Neural progenitor cell (in vitro differentiated cells): ENCODE results near the gene NUCB1. TPM values are rescaled to one million over a fixed set of nuclear protein-coding genes. Genes with fewer than 3 reads are reported as not detected.

Experiments used
- DNase-seq: peaks from one replicate; pipeline ENCODE4 v3.0.0-alpha.2; 2016; ENCODE audit warnings: low spot score
- H2AFZ ChIP-seq: fragments of 200-600 bp; sonication (generic); replicated peaks from 2 replicates; pipeline ENCODE4 v1.6.1; 2016; ENCODE audit warnings: antibody characterized with exemption
- H3F3A ChIP-seq: fragments of 200-600 bp; sonication (generic); 2 replicates; pipeline ENCODE4 v1.6.1; 2016; ENCODE audit warnings: antibody characterized with exemption, low read depth
- H3K27ac ChIP-seq: fragments of 200-600 bp; sonication (generic); 2 replicates; pipeline ENCODE4 v1.5.1; 2016; ENCODE audit warnings: mild to moderate bottlenecking
- H3K27me3 ChIP-seq: fragments of 200-600 bp; sonication (generic); 2 replicates; pipeline ENCODE4 v1.6.1; 2016; ENCODE audit warnings: mild to moderate bottlenecking, moderate library complexity
- H3K36me3 ChIP-seq: fragments of 200-600 bp; sonication (generic); 2 replicates; pipeline ENCODE4 v1.5.1; 2016
- H3K4me1 ChIP-seq: fragments of 200-600 bp; sonication (generic); 2 replicates; pipeline ENCODE4 v1.6.1; 2016; ENCODE audit warnings: mixed run types
- H3K4me2 ChIP-seq: fragments of 200-600 bp; sonication (generic); 2 replicates; pipeline ENCODE4 v1.6.1; 2016
- H3K4me3 ChIP-seq: fragments of 200-600 bp; sonication (generic); 2 replicates; pipeline ENCODE4 v1.5.1; 2016
- H3K79me2 ChIP-seq: fragments of 200-600 bp; sonication (generic); 2 replicates; pipeline ENCODE4 v1.6.1; 2016; ENCODE audit warnings: low read depth
- H3K9ac ChIP-seq: fragments of 200-600 bp; sonication (generic); 2 replicates; pipeline ENCODE4 v1.6.1; 2016
- H3K9me3 ChIP-seq: fragments of 200-600 bp; sonication (generic); 2 replicates; pipeline ENCODE4 v1.5.1; 2016; ENCODE audit warnings: low read depth
- H4K20me1 ChIP-seq: fragments of 200-600 bp; sonication (generic); 2 replicates; pipeline ENCODE4 v1.6.1; 2016; ENCODE audit warnings: low read depth
- H3K27ac Mint-ChIP-seq: 3 replicates; pipeline ENCODE4 v1.8.0; 2021; ENCODE audit warnings: mixed read lengths
- H3K27me3 Mint-ChIP-seq: 2 replicates; pipeline ENCODE4 v1.8.0; 2022; ENCODE audit warnings: low read depth, mild to moderate bottlenecking, inconsistent platforms, moderate library complexity, mixed read lengths; ENCODE audit not compliant: insufficient read depth
- H3K36me3 Mint-ChIP-seq: 3 replicates; pipeline ENCODE4 v1.8.0; 2021; ENCODE audit warnings: mixed read lengths
- H3K4me1 Mint-ChIP-seq: 3 replicates; pipeline ENCODE4 v1.8.0; 2021; ENCODE audit warnings: mixed read lengths
- H3K4me3 Mint-ChIP-seq: 3 replicates; pipeline ENCODE4 v1.8.0; 2021; ENCODE audit warnings: mild to moderate bottlenecking, moderate library complexity, mixed read lengths
- H3K9me3 Mint-ChIP-seq: 3 replicates; pipeline ENCODE4 v1.8.0; 2020; ENCODE audit warnings: mixed read lengths
- EZH2 ChIP-seq: fragments of 200-600 bp; sonication (generic); IDR thresholded peaks from 2 replicates; pipeline ENCODE4 v1.6.1; 2017; ENCODE audit warnings: antibody characterized with exemption, mild to moderate bottlenecking, moderate library complexity
- EZH2phosphoT487 ChIP-seq: fragments of 200-600 bp; sonication (generic); IDR thresholded peaks from 2 replicates; pipeline ENCODE4 v1.6.1; 2017; ENCODE audit warnings: antibody characterized with exemption
- total RNA-seq: library from RNA; depleted of rRNA; stranded (reverse); fragments of >200 nt; gene quantifications from 2 replicates; pipeline ENCODE4 v1.2.3, GENCODE V29; 2015; ENCODE audit warnings: low replicate concordance
- TF ChIP-seq, protein P1 (sequence below): fragments of 200-600 bp; sonication (generic); IDR thresholded peaks from 2 replicates; pipeline ENCODE4 v1.5.1; 2017; ENCODE audit warnings: antibody characterized with exemption, mild to moderate bottlenecking

NUCB1 gene
- total RNA-seq, 1 donor from 2014 or later, result 73.5 TPM

DNA sequence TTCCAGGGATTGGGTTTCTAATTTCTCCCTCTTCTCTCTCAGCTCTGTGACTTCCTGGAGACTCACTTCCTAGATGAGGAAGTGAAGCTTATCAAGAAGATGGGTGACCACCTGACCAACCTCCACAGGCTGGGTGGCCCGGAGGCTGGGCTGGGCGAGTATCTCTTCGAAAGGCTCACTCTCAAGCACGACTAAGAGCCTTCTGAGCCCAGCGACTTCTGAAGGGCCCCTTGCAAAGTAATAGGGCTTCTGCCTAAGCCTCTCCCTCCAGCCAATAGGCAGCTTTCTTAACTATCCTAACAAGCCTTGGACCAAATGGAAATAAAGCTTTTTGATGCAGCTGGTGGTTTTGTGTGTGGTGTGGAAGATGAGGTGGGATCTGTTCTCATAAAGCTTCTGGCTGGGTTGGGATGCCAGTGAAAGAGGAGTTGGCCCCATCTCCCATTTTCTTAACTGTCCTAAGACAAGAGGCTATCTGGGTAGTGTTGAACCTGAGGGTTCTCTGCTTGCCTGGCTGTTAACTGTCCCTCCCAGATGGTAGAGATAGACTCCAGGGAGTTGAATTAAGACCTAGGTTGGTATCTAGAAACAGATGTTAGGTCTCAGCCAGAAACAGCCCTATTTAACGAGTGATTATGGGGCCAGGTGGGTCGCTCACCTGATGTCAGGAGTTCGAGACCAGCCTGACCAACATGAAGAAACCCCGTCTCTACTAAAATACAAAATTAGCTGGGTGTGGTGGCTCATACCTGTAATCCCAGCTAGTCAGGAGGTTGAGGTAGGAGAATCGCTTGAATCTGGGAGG is 66.6 kb downstream of the NUCB1 start:
- Mint-ChIP-seq H3K27ac (peak overlapping the region; percentile 37), H3K36me3 (peaks cover 20% of the 10 kb centered on the region), H3K27me3 (peaks cover 20% of the 10 kb centered on the region), H3K9me3 (no peaks in the 10 kb centered on the region), H3K4me1 (peaks cover 44% of the 10 kb centered on the region), H3K4me3 (peak overlapping the region; percentile 95)
- no peaks in the 10 kb centered on the region for H3K9me3 ChIP-seq
- H3K27ac ChIP-seq, result no peak overlapping the region
- H3K79me2 ChIP-seq, result peaks cover 18% of the 10 kb centered on the region
- no peak overlapping the region for H3K9ac ChIP-seq
- H3K36me3 ChIP-seq, result peaks cover 7% of the 10 kb centered on the region
- H3K4me1 ChIP-seq, result peaks cover 25% of the 10 kb centered on the region
- H3K4me2 ChIP-seq, result peak overlapping the region; percentile 87
- TF ChIP-seq EZH2phosphoT487 (no peak), EZH2 (no peak)
- TF ChIP-seq, protein P1, sequence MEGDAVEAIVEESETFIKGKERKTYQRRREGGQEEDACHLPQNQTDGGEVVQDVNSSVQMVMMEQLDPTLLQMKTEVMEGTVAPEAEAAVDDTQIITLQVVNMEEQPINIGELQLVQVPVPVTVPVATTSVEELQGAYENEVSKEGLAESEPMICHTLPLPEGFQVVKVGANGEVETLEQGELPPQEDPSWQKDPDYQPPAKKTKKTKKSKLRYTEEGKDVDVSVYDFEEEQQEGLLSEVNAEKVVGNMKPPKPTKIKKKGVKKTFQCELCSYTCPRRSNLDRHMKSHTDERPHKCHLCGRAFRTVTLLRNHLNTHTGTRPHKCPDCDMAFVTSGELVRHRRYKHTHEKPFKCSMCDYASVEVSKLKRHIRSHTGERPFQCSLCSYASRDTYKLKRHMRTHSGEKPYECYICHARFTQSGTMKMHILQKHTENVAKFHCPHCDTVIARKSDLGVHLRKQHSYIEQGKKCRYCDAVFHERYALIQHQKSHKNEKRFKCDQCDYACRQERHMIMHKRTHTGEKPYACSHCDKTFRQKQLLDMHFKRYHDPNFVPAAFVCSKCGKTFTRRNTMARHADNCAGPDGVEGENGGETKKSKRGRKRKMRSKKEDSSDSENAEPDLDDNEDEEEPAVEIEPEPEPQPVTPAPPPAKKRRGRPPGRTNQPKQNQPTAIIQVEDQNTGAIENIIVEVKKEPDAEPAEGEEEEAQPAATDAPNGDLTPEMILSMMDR, result no peak
- H3K4me3 ChIP-seq, result peak overlapping the region; percentile 82
- H3F3A ChIP-seq, result peaks cover 57% of the 10 kb centered on the region
- H4K20me1 ChIP-seq, result peaks cover 10% of the 10 kb centered on the region
- H3K27me3 ChIP-seq, result no peaks in the 10 kb centered on the region
- H2AFZ ChIP-seq, result no peak overlapping the region
- DNase-seq, result peak; percentile 79

DNA sequence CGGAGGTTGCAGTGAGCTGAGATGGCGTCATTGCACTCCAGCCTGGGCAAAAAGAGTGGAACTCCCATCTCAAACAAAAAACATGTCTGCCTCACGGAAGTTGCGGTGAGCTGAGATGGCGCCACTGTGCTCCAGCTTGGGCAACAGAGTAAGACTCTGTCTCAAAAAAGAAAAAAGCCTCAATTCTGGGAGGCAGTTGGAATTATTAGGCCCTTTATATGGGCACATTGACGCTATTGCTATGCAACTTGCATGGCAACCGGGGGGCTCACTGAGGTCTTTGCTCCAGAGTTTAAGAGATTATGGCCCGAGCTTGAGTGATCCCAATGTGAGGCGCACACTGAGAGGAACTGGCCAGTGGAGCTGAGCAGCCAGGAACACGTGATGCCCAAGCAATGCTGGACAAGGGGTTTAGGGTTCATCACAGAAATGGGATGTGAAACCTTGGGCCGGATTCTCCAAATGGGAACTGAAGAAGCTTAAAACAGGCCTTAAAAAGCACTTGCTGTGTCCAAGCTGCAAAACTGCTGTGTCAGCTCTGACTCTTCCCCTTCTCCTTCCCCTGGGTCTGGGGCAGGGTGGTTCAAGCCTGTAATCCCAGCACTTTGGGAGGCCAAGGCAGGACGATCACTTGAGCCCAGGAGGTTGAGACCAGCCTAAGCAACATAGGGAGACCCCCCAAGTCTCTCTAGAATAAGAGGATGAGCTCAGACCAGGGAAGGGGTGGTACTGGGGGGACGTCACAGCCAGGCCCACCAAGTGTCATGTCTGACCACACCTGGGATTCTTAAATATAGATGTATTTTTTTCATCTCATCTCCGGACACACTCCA is 67.5 kb downstream of the NUCB1 start:
- peak overlapping the region; percentile 24 for H3K27ac ChIP-seq
- no peak overlapping the region for H3K27ac Mint-ChIP-seq

DNA sequence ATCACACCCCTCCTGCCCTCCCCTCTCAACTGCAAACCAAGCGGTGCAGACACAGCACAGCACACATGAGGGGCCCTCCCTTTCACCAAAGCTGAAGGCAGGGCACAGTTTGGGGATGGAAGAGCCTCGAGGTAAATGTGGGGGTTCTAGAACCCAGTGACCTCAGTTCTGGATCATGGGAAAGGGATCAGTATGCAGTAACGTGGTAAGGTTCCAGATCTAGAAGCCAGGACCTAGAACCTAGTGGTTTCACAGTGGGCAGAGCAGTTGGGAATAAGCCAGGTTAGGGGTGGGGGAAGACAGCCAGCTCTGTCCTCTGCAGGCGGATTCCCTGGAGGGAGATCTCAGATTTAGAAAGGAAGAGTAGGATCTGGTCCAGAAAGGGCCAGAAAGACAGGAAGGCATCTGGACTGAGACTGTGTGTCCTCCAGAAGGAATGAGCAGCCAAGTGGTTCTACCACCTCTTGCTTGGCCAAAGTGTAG is 68.1 kb downstream of the NUCB1 start:
- Histone ChIP-seq H3K4me1 (peaks cover 24% of the 10 kb centered on the region), H3F3A (peaks cover 51% of the 10 kb centered on the region), H3K9me3 (no peaks in the 10 kb centered on the region), H4K20me1 (peaks cover 10% of the 10 kb centered on the region), H3K79me2 (peaks cover 18% of the 10 kb centered on the region), H2AFZ (no peak overlapping the region), H3K9ac (no peak overlapping the region), H3K4me3 (no peak overlapping the region), H3K27me3 (no peaks in the 10 kb centered on the region), H3K4me2 (no peak overlapping the region), H3K36me3 (peaks cover 7% of the 10 kb centered on the region), H3K27ac (no peak overlapping the region)
- peaks cover 22% of the 10 kb centered on the region for H3K27me3 Mint-ChIP-seq
- no peak overlapping the region for H3K27ac Mint-ChIP-seq
- no peaks in the 10 kb centered on the region for H3K9me3 Mint-ChIP-seq
- peaks cover 20% of the 10 kb centered on the region for H3K36me3 Mint-ChIP-seq
- TF ChIP-seq EZH2 (no peak), EZH2phosphoT487 (no peak)
- TF ChIP-seq, protein P1, result no peak
- DNase-seq, result no peak
- H3K4me1 Mint-ChIP-seq, result peaks cover 40% of the 10 kb centered on the region
- peak overlapping the region; percentile 65 for H3K4me3 Mint-ChIP-seq

More for the DNA sequence above, 67.5 kb downstream of the NUCB1 start:
- H3K4me3 ChIP-seq, result no peak overlapping the region
- H4K20me1 ChIP-seq, result peaks cover 10% of the 10 kb centered on the region
- Mint-ChIP-seq H3K9me3 (no peaks in the 10 kb centered on the region), H3K27me3 (peaks cover 20% of the 10 kb centered on the region), H3K36me3 (peaks cover 20% of the 10 kb centered on the region), H3K4me1 (peaks cover 42% of the 10 kb centered on the region), H3K4me3 (peak overlapping the region; percentile 95)
- no peak overlapping the region for H3K4me2 ChIP-seq
- H3K79me2 ChIP-seq, result peaks cover 18% of the 10 kb centered on the region
- DNase-seq, result no peak
- no peaks in the 10 kb centered on the region for H3K9me3 ChIP-seq
- TF ChIP-seq, protein P1, result no peak
- TF ChIP-seq EZH2, result no peak
- no peak for TF ChIP-seq EZH2phosphoT487
- H3K9ac ChIP-seq, result no peak overlapping the region
- peaks cover 25% of the 10 kb centered on the region for H3K4me1 ChIP-seq
- no peak overlapping the region for H2AFZ ChIP-seq
- H3F3A ChIP-seq, result peaks cover 52% of the 10 kb centered on the region
- H3K36me3 ChIP-seq, result peaks cover 7% of the 10 kb centered on the region
- H3K27me3 ChIP-seq, result no peaks in the 10 kb centered on the region
